B cell (primary cell): ENCODE data around the gene ALDH1A2. TPM values are rescaled to one million over a fixed set of nuclear protein-coding genes. Genes with fewer than 3 reads are reported as not detected.

Experiments used
- ATAC-seq: fragments of 200-7000 bp; cut with Tn5 transposase; one replicate; pipeline ENCODE4 v1.10.0; 2021; ENCODE audit warnings: low read depth, mild to moderate bottlenecking, moderate number of reproducible peaks, moderate library complexity
- CTCF ChIA-PET: fragments of 350-600 bp; sonication (Branson Sonifier 250); formaldehyde crosslinking; loops from one replicate; lab custom pipeline; 2021; ENCODE audit warnings: antibody characterized with exemption, inconsistent platforms; lab: Charles Lee
- POLR2A ChIA-PET: fragments of 350-600 bp; sonication (Branson Sonifier 250); formaldehyde crosslinking; loops from one replicate; lab custom pipeline; 2021; ENCODE audit warnings: antibody characterized with exemption; lab: Charles Lee
- DNase-seq: peaks from one replicate; pipeline ENCODE4 v3.0.0; 2013
- H2AFZ ChIP-seq: 2 replicates; pipeline ENCODE4 v1.6.1; 2012; ENCODE audit warnings: mild to moderate bottlenecking, low read depth, low read length; ENCODE audit not compliant: insufficient read depth, poor library complexity, severe bottlenecking
- H3K27ac ChIP-seq, 2 donors: 1 replicate in 1 of 2; 2 replicates in 1 of 2; pipeline ENCODE4 v1.5.1; 2012 to 2013; ENCODE audit warnings: low read length in 2 of 2, mild to moderate bottlenecking in 2 of 2, moderate library complexity in 1 of 2
- H3K27me3 ChIP-seq, 4 experiments: fragments of 200-600 bp in 1 of 4; sonication (generic) in 1 of 4; replicated peaks in 1 of 4; 1 replicate in 2 of 4; 2 replicates in 2 of 4; pipeline versions ENCODE4 v1.6.1 to v1.7.0; 2013 to 2016; ENCODE audit warnings: low read length in 3 of 4, mild to moderate bottlenecking in 2 of 4, mixed read lengths in 1 of 4, moderate library complexity in 1 of 4; ENCODE audit not compliant: insufficient read depth in 4 of 4, control insufficient read depth in 3 of 4; ENCODE audit errors: control extremely low read depth in 1 of 4
- H3K36me3 ChIP-seq, 2 experiments: replicated peaks in 1 of 2; 1 replicate in 1 of 2; 2 replicates in 1 of 2; pipeline versions ENCODE4 v1.6.1 to v1.7.1; 2013; ENCODE audit warnings: low read length in 1 of 2; ENCODE audit not compliant: insufficient read depth in 2 of 2, control insufficient read depth in 1 of 2; ENCODE audit errors: control extremely low read depth in 1 of 2, extremely low read depth in 1 of 2
- H3K4me1 ChIP-seq, 2 donors: fragments of 200-600 bp in 1 of 2; sonication (generic) in 1 of 2; 1 replicate in 1 of 2; 2 replicates in 1 of 2; pipeline versions ENCODE4 v1.5.1 to v1.6.1; 2013 to 2017; ENCODE audit warnings: low read length in 2 of 2; ENCODE audit not compliant: control insufficient read depth in 2 of 2, insufficient read depth in 2 of 2
- H3K4me2 ChIP-seq: replicated peaks from 2 replicates; pipeline ENCODE3; 2012; ENCODE audit warnings: mild to moderate bottlenecking, low read depth, low read length; ENCODE audit not compliant: poor library complexity, severe bottlenecking
- H3K4me3 ChIP-seq, 5 experiments: fragments of 200-600 bp in 1 of 5; sonication (generic) in 1 of 5; 1 replicate in 3 of 5; 2 replicates in 2 of 5; pipeline versions ENCODE4 v1.5.1 to v1.7.0; 2011 to 2016; ENCODE audit warnings: low read length in 4 of 5, mild to moderate bottlenecking in 4 of 5, low read depth in 2 of 5, control low read depth in 1 of 5, moderate library complexity in 1 of 5; ENCODE audit not compliant: insufficient read depth in 1 of 5; ENCODE audit errors: control extremely low read depth in 1 of 5, extremely low read depth in 1 of 5
- H3K79me2 ChIP-seq: fragments of 200-600 bp; sonication (generic); one replicate; pipeline ENCODE4 v1.6.0; 2016; ENCODE audit warnings: low read length; ENCODE audit not compliant: control insufficient read depth, insufficient read depth
- H3K9ac ChIP-seq: fragments of 200-600 bp; sonication (generic); 2 replicates; pipeline ENCODE4 v1.6.1; 2017; ENCODE audit warnings: mild to moderate bottlenecking, low read length, moderate library complexity
- H3K9me3 ChIP-seq, 3 donors: one replicate each; pipeline versions ENCODE4 v1.6.1 to v1.7.1; 2013; ENCODE audit warnings: low read length in 2 of 3; ENCODE audit not compliant: control insufficient read depth in 2 of 3, insufficient read depth in 1 of 3; ENCODE audit errors: control extremely low read depth in 1 of 3
- H4K20me1 ChIP-seq: 2 replicates; pipeline ENCODE4 v1.6.0; 2012; ENCODE audit warnings: mild to moderate bottlenecking, low read length; ENCODE audit not compliant: insufficient read depth, control insufficient read depth, poor library complexity, severe bottlenecking
- H3K27ac Mint-ChIP-seq: one replicate; pipeline ENCODE4 v1.8.0; 2021; ENCODE audit warnings: mixed read lengths
- H3K27me3 Mint-ChIP-seq: one replicate; pipeline ENCODE4 v1.8.0; 2021; ENCODE audit warnings: mixed read lengths
- H3K4me1 Mint-ChIP-seq: one replicate; pipeline ENCODE4 v1.8.0; 2021; ENCODE audit warnings: mixed read lengths
- H3K4me3 Mint-ChIP-seq: one replicate; pipeline ENCODE4 v1.8.0; 2021; ENCODE audit warnings: mixed read lengths
- H3K9me3 Mint-ChIP-seq: one replicate; pipeline ENCODE4 v1.8.0; 2022; ENCODE audit warnings: mixed read lengths; ENCODE audit not compliant: insufficient read depth
- CTCF ChIP-seq: fragments of 200-600 bp; IDR thresholded peaks from one replicate; pipeline ENCODE4 v1.8.0; 2022; ENCODE audit warnings: antibody characterized with exemption, mild to moderate bottlenecking
- EZH2 ChIP-seq: IDR thresholded peaks from 2 replicates; pipeline ENCODE4 v1.6.1; 2012; ENCODE audit warnings: borderline replicate concordance, low read depth, mild to moderate bottlenecking, moderate library complexity, low read length; ENCODE audit not compliant: insufficient read depth, poor library complexity, severe bottlenecking
- WGBS: methylation state at CpG from one replicate; pipeline ENCODE4 v1.1.5; 2013; ENCODE audit warnings: missing lambda C conversion rate; ENCODE audit not compliant: insufficient coverage; 5-methylcytosine and 5-hydroxymethylcytosine counted together
- intact Hi-C: fragments of 100-400 bp; cut with micrococcal nuclease; formaldehyde crosslinking; loops from one replicate; pipeline ENCODE4 v1.10.0; 2022
- polyA plus RNA-seq: library from polyadenylated mRNA; depleted of rRNA; stranded (reverse); fragments of >200 nt; gene quantifications from 2 replicates; pipeline ENCODE4 v1.2.3, GENCODE V29; 2012
- total RNA-seq, 2 donors: library from RNA; stranded (reverse); fragments of 120-200 nt in 1 of 2; gene quantifications; 1 replicate in 1 of 2; 2 replicates in 1 of 2; pipeline versions ENCODE4 v1.2.3 to v1.2.4, GENCODE V29; 2013 to 2022

Gene ALDH1A2
- total and polyA plus RNA-seq, 2 donors (not counting 1 experiment from before 2014, with no cell fraction given), result not detected

GRCh38 chr15:57947781-57948180 is 117.7 kb downstream of the ALDH1A2 start:
- no peak for ATAC-seq
- no peaks in the 10 kb centered on the region for H3K9me3 Mint-ChIP-seq

GRCh38 chr15:57947282-57947681 is 118.2 kb downstream of the ALDH1A2 start:
- no peak overlapping the region for H3K4me2 ChIP-seq
- CTCF ChIA-PET, result no interaction called here
- H2AFZ ChIP-seq, result no peak overlapping the region
- no peaks in the 10 kb centered on the region for H3K4me1 ChIP-seq
- H3K36me3 ChIP-seq, result no peaks in the 10 kb centered on the region
- Mint-ChIP-seq H3K4me1 (no peaks in the 10 kb centered on the region), H3K27ac (no peak overlapping the region), H3K27me3 (peaks cover 24% of the 10 kb centered on the region), H3K4me3 (no peak overlapping the region), H3K9me3 (no peaks in the 10 kb centered on the region)
- H3K27ac ChIP-seq, result no peak overlapping the region
- peaks cover 0 to 7% (median 2%) of the 10 kb centered on the region in 4 experiments for H3K27me3 ChIP-seq
- WGBS, result 94% methylated on average over 3 of the region's 4 CpGs
- no peak overlapping the region for H3K9ac ChIP-seq
- no peaks in the 10 kb centered on the region for H4K20me1 ChIP-seq
- ATAC-seq (no peak), DNase-seq (no peak)
- POLR2A ChIA-PET, result no interaction called here
- no peak overlapping the region for H3K4me3 ChIP-seq
- no peaks in the 10 kb centered on the region for H3K79me2 ChIP-seq
- H3K9me3 ChIP-seq, result peaks cover 0 to 4% (median 0%) of the 10 kb centered on the region in 3 donors
- TF ChIP-seq EZH2, result no peak
- no peak for TF ChIP-seq CTCF
- intact Hi-C loops, result no loop called here

More at GRCh38 chr15:57947781-57948180, 117.7 kb downstream of the ALDH1A2 start:
- Histone ChIP-seq H3K27me3 (peaks cover 0 to 7% (median 2%) of the 10 kb centered on the region in 4 experiments), H3K9me3 (peaks cover 0 to 4% (median 0%) of the 10 kb centered on the region in 3 donors), H3K4me2 (no peak overlapping the region), H3K4me3 (no peak overlapping the region), H3K4me1 (no peaks in the 10 kb centered on the region), H3K79me2 (no peaks in the 10 kb centered on the region), H4K20me1 (no peaks in the 10 kb centered on the region), H3K9ac (no peak overlapping the region), H3K36me3 (no peaks in the 10 kb centered on the region), H3K27ac (no peak overlapping the region), H2AFZ (no peak overlapping the region)
- DNase-seq, result no peak
- ChIA-PET POLR2A (no interaction called here), CTCF (no interaction called here)
- peaks cover 19% of the 10 kb centered on the region for H3K27me3 Mint-ChIP-seq
- H3K4me1 Mint-ChIP-seq, result no peaks in the 10 kb centered on the region
- H3K4me3 Mint-ChIP-seq, result no peak overlapping the region
- intact Hi-C loops, result no loop called here
- TF ChIP-seq CTCF (no peak), EZH2 (no peak)
- no peak overlapping the region for H3K27ac Mint-ChIP-seq
- WGBS, result 68% methylated on average over 2 of the region's 3 CpGs
